Nephron progenitor cell (in vitro differentiated cells): Measurements from ENCODE around the gene MRTFA.

ENCODE experiments used
- DNase-seq: peaks from one replicate; pipeline ENCODE4 v3.0.0; 2021
- H3K27ac Mint-ChIP-seq: 2 replicates; pipeline ENCODE4 v1.8.0; 2021; ENCODE audit warnings: mild to moderate bottlenecking, moderate library complexity, mixed read lengths
- H3K27me3 Mint-ChIP-seq: 2 replicates; pipeline ENCODE4 v1.8.0; 2021; ENCODE audit warnings: mild to moderate bottlenecking, low read depth, mixed read lengths; ENCODE audit not compliant: poor library complexity
- H3K36me3 Mint-ChIP-seq: 2 replicates; pipeline ENCODE4 v1.8.0; 2021; ENCODE audit warnings: low read depth, mixed read lengths
- H3K4me1 Mint-ChIP-seq: 2 replicates; pipeline ENCODE4 v1.8.0; 2021; ENCODE audit warnings: mixed read lengths
- H3K4me3 Mint-ChIP-seq: 2 replicates; pipeline ENCODE4 v1.8.0; 2021; ENCODE audit warnings: mild to moderate bottlenecking, moderate library complexity, mixed read lengths
- H3K9me3 Mint-ChIP-seq: 2 replicates; pipeline ENCODE4 v1.8.0; 2021; ENCODE audit warnings: mild to moderate bottlenecking, moderate library complexity, mixed read lengths
- TF ChIP-seq, protein P1 (sequence below): fragments of 200-600 bp; sonication (generic); IDR thresholded peaks from 2 replicates; pipeline ENCODE4 v1.5.0; 2021; ENCODE audit warnings: antibody characterized with exemption

The MRTFA gene

DNA sequence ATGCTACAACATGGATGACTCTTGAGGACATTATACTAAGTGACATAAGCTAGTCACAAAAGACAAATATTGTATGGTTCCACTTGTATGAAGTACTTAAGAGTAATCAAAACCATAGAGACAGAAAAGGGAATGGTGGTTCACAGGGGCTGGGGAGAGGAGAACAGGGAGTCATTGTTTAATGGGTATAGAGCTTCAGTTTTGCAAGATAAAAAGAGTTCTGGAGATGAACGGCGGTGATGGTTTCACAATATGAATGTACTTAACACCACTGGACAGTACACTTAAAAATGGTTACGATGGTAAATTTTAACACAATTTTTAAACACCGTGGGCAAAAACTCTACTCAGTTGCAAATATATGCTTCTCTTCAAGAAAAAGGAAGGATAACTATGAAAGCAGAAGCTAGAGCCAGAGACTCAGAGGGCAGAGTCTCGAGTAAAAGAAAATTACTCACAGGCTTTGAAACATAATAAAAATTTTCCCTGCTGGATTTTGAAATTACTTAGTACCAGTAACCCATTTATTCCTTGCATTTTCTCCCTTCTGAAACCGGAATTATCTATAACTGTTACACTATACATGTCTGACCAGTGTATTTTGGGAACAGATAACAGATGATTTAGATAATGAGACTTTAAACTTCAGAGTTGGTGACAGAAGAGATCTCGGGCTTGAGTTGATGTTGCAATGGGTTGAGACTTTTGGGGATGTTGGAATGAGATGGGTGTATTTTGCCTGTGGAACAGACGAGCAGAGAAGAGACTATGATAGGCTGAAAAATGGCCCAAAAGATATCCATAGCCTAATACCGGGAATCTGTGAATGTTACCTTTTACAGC lies 15.0 kb downstream of the MRTFA start:
- no peak for DNase-seq
- TF ChIP-seq, protein P1, sequence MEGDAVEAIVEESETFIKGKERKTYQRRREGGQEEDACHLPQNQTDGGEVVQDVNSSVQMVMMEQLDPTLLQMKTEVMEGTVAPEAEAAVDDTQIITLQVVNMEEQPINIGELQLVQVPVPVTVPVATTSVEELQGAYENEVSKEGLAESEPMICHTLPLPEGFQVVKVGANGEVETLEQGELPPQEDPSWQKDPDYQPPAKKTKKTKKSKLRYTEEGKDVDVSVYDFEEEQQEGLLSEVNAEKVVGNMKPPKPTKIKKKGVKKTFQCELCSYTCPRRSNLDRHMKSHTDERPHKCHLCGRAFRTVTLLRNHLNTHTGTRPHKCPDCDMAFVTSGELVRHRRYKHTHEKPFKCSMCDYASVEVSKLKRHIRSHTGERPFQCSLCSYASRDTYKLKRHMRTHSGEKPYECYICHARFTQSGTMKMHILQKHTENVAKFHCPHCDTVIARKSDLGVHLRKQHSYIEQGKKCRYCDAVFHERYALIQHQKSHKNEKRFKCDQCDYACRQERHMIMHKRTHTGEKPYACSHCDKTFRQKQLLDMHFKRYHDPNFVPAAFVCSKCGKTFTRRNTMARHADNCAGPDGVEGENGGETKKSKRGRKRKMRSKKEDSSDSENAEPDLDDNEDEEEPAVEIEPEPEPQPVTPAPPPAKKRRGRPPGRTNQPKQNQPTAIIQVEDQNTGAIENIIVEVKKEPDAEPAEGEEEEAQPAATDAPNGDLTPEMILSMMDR, result no peak
- peak overlapping the region; percentile 15 for H3K27ac Mint-ChIP-seq
- H3K27me3 Mint-ChIP-seq, result no peaks in the 10 kb centered on the region
- peaks cover 52% of the 10 kb centered on the region for H3K9me3 Mint-ChIP-seq
- H3K4me3 Mint-ChIP-seq, result no peak overlapping the region
- peaks cover 52% of the 10 kb centered on the region for H3K36me3 Mint-ChIP-seq
- no peaks in the 10 kb centered on the region for H3K4me1 Mint-ChIP-seq

DNA sequence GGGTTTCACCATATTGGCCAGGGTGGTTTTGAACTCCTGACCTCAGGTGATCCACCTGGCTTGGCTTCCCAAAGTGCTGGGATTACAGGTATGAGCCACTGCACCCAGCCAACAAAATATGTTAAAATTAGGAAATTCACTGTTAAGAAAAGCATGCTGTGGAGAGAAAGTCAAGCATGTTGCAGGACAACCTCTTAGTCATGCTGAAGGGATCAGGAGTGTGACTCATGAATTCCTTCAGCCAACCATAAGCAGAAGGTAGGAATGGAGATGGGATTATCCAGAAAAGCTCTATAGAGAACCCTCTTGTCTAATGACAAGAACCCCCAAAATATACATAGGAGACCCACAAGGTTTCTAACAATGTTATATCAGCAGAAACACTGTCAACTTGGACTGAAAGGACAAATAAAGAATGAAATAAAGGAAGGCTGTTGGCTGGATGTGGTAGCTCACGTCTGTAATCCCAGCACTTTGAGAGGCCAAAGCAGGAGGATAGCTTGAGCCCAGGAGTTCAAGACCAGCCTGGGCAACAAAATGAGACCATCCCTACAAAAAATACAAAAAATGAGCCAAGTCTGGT lies 16.0 kb downstream of the MRTFA start:
- H3K4me3 Mint-ChIP-seq, result no peak overlapping the region
- peaks cover 58% of the 10 kb centered on the region for H3K36me3 Mint-ChIP-seq
- H3K27me3 Mint-ChIP-seq, result no peaks in the 10 kb centered on the region
- H3K4me1 Mint-ChIP-seq, result no peaks in the 10 kb centered on the region
- H3K9me3 Mint-ChIP-seq, result peaks cover 56% of the 10 kb centered on the region
- TF ChIP-seq, protein P1, result no peak
- H3K27ac Mint-ChIP-seq, result no peak overlapping the region
- DNase-seq, result no peak

DNA sequence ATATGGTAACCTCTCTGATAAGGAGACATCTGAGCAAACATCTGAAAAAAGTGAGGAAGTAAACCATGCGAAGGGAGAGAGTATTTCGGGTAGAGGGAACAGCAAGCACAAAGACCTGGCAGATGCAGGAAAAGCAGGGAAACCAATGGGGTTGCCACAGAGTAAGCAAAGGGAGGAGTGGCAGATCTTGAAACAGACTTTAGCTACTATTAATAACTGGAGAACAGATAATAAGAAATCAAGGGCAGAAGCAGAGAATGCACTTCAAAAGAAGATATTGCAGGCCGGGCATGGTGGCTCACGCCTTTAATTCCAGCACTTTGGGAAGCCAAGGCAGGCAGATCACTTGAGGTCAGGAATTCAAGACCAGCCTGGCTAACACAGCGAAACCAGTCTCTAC lies 18.1 kb downstream of the MRTFA start:
- H3K4me3 Mint-ChIP-seq, result no peak overlapping the region
- no peaks in the 10 kb centered on the region for H3K27me3 Mint-ChIP-seq
- peaks cover 58% of the 10 kb centered on the region for H3K36me3 Mint-ChIP-seq
- no peaks in the 10 kb centered on the region for H3K4me1 Mint-ChIP-seq
- TF ChIP-seq, protein P1, result no peak
- H3K27ac Mint-ChIP-seq, result no peak overlapping the region
- DNase-seq, result no peak
- H3K9me3 Mint-ChIP-seq, result peaks cover 56% of the 10 kb centered on the region

- peaks cover 9% of the 10 kb centered on the region for H3K4me1 Mint-ChIP-seq
- no peak for DNase-seq
- TF ChIP-seq, protein P1, result no peak
- no peak overlapping the region for H3K4me3 Mint-ChIP-seq
- no peak overlapping the region for H3K27ac Mint-ChIP-seq
- H3K27me3 Mint-ChIP-seq, result no peaks in the 10 kb centered on the region
- peaks cover 45% of the 10 kb centered on the region for H3K36me3 Mint-ChIP-seq
- peaks cover 42% of the 10 kb centered on the region for H3K9me3 Mint-ChIP-seq
Observed at GRCh38 chr22:40616578-40616977, 19.9 kb downstream of the MRTFA start.

DNA sequence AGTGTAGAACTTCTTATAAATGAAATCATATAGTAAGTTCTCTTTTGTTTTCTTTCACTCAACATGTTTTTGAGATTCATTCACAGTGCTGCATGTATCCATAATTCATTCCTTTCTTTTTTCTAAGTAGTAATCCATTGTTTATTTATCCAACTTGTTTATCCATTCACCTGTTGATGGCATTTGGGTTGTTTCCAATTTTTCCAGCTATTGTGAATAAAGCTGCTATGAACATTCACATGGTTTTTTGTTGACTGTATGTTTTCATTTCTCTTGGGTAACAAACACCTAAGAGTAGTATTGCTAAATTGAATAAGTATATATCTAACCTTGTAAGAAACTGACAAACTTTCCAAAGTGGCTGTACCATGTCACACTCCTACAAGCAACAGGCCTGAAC lies 23.5 kb downstream of the MRTFA start:
- Mint-ChIP-seq H3K27me3 (no peaks in the 10 kb centered on the region), H3K4me1 (peaks cover 9% of the 10 kb centered on the region), H3K36me3 (peaks cover 20% of the 10 kb centered on the region), H3K9me3 (peaks cover 17% of the 10 kb centered on the region), H3K27ac (no peak overlapping the region), H3K4me3 (no peak overlapping the region)
- no peak for DNase-seq
- TF ChIP-seq, protein P1, result no peak
